Nephron (organoid): ENCODE data around the gene PDE4D.

Experiments used
- H3K27ac Mint-ChIP-seq, 3 experiments: 2 replicates each; pipeline ENCODE4 v1.8.0; 2020; ENCODE audit warnings: mixed read lengths in 3 of 3, mild to moderate bottlenecking in 2 of 3, moderate library complexity in 1 of 3
- H3K27me3 Mint-ChIP-seq: 2 replicates; pipeline ENCODE4 v1.8.0; 2021; ENCODE audit warnings: low read depth, mild to moderate bottlenecking, moderate library complexity, mixed read lengths
- H3K36me3 Mint-ChIP-seq: 2 replicates; pipeline ENCODE4 v1.8.0; 2020; ENCODE audit warnings: low read depth, mixed read lengths
- H3K4me1 Mint-ChIP-seq: 2 replicates; pipeline ENCODE4 v1.8.0; 2020; ENCODE audit warnings: mixed read lengths
- H3K4me3 Mint-ChIP-seq, 3 experiments: 2 replicates each; pipeline ENCODE4 v1.8.0; 2020; ENCODE audit warnings: mild to moderate bottlenecking in 3 of 3, mixed read lengths in 3 of 3, moderate library complexity in 2 of 3
- H3K9me3 Mint-ChIP-seq: 2 replicates; pipeline ENCODE4 v1.8.0; 2020; ENCODE audit warnings: mixed read lengths
- CTCF ChIP-seq, 3 experiments: fragments of 200-600 bp; sonication (generic); IDR thresholded peaks; one replicate each; pipeline ENCODE4 v1.5.0; 2021; ENCODE audit warnings: antibody characterized with exemption in 3 of 3; ENCODE audit not compliant: unreplicated experiment in 3 of 3

PDE4D gene

GRCh38 chr5:59744531-59744992 is 149.0 kb downstream of the PDE4D start:
- no peak for TF ChIP-seq CTCF (IDR thresholded peaks at IDR 0.05; ENCODE audit: unreplicated experiment in 3 of 3)
- peak overlapping the region in 1 of 3 experiments; percentile 22 for H3K4me3 Mint-ChIP-seq
- H3K9me3 Mint-ChIP-seq = no peaks in the 10 kb centered on the region
- H3K4me1 Mint-ChIP-seq = peaks cover 36% of the 10 kb centered on the region
- H3K27ac Mint-ChIP-seq = peak overlapping the region in 1 of 3 experiments; percentile 3
- H3K27me3 Mint-ChIP-seq = peaks cover 4% of the 10 kb centered on the region
- no peaks in the 10 kb centered on the region for H3K36me3 Mint-ChIP-seq

- Mint-ChIP-seq H3K9me3 (no peaks in the 10 kb centered on the region), H3K27ac (no peak overlapping the region), H3K36me3 (no peaks in the 10 kb centered on the region), H3K27me3 (no peaks in the 10 kb centered on the region), H3K4me3 (no peak overlapping the region), H3K4me1 (peaks cover 29% of the 10 kb centered on the region)
- no peak for TF ChIP-seq CTCF (IDR thresholded peaks at IDR 0.05; ENCODE audit: unreplicated experiment in 3 of 3)
Observed at GRCh38 chr5:59741599-59741998, 151.9 kb downstream of the PDE4D start.

DNA sequence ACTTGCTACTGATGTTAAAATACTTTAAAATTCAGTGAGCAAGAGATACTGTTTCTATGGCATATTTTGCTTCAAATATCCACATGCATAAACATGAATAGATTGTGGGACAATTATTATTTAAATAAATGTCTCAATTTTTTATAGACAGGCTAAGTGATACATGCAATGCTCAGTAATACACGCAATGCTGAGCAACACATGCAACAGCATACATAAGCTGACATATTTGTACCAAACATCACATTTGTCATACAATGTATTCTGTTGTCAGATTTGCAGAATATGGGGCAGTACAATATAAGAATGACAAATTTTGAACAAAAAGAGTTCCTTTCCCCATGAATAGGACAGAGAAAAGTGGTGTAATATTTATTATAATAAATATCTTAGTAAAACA is 155.5 kb downstream of the PDE4D start:
- TF ChIP-seq CTCF (IDR thresholded peaks at IDR 0.05; ENCODE audit: unreplicated experiment in 3 of 3) = no peak
- H3K27ac Mint-ChIP-seq = no peak overlapping the region
- H3K9me3 Mint-ChIP-seq = no peaks in the 10 kb centered on the region
- H3K36me3 Mint-ChIP-seq = no peaks in the 10 kb centered on the region
- peaks cover 5% of the 10 kb centered on the region for H3K4me1 Mint-ChIP-seq
- H3K4me3 Mint-ChIP-seq = no peak overlapping the region
- H3K27me3 Mint-ChIP-seq = no peaks in the 10 kb centered on the region

- Mint-ChIP-seq H3K36me3 (no peaks in the 10 kb centered on the region), H3K27me3 (no peaks in the 10 kb centered on the region), H3K4me3 (no peak overlapping the region), H3K4me1 (peaks cover 11% of the 10 kb centered on the region), H3K9me3 (no peaks in the 10 kb centered on the region), H3K27ac (no peak overlapping the region)
- no peak for TF ChIP-seq CTCF (IDR thresholded peaks at IDR 0.05; ENCODE audit: unreplicated experiment in 3 of 3)
Observed at GRCh38 chr5:59732806-59733205, 160.7 kb downstream of the PDE4D start.

- H3K27me3 Mint-ChIP-seq = no peaks in the 10 kb centered on the region
- no peak for TF ChIP-seq CTCF (IDR thresholded peaks at IDR 0.05; ENCODE audit: unreplicated experiment in 3 of 3)
- no peaks in the 10 kb centered on the region for H3K36me3 Mint-ChIP-seq
- peaks cover 11% of the 10 kb centered on the region for H3K4me1 Mint-ChIP-seq
- H3K27ac Mint-ChIP-seq = no peak overlapping the region
- no peaks in the 10 kb centered on the region for H3K9me3 Mint-ChIP-seq
- no peak overlapping the region for H3K4me3 Mint-ChIP-seq
Observed at GRCh38 chr5:59732301-59732700, 161.2 kb downstream of the PDE4D start.

DNA sequence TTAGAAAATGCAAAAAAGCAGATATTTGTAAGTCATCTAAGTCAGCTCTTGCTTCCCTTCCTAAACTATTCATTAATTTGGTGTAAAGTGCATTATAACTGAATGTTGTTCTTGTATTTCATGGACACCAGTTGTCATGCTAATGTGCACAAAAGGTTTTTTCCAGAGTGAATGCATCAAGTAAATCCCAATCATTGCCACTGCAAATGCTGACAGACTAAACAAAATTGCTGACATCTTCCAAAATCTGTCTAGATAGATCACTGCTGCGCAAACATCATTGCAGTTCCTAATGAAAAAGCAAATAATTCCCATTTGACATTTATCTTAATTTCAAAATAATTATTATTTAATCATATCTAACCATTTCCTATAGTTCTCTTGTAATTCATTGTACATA is 161.7 kb downstream of the PDE4D start:
- Mint-ChIP-seq H3K4me3 (no peak overlapping the region), H3K4me1 (peaks cover 11% of the 10 kb centered on the region), H3K27me3 (no peaks in the 10 kb centered on the region), H3K36me3 (no peaks in the 10 kb centered on the region), H3K27ac (no peak overlapping the region), H3K9me3 (no peaks in the 10 kb centered on the region)
- no peak for TF ChIP-seq CTCF (IDR thresholded peaks at IDR 0.05; ENCODE audit: unreplicated experiment in 3 of 3)
